Activated CD8-positive, alpha-beta memory T cell treated with anti-CD3 and anti-CD28 coated beads, Interleukin-2, amount 50 U/mL, for 48 hours (primary cell): ENCODE measurements around the gene GMFB.

Source experiments
- DNase-seq: peaks from one replicate; pipeline ENCODE4 v3.0.0-alpha.2; 2020

GMFB gene

DNA sequence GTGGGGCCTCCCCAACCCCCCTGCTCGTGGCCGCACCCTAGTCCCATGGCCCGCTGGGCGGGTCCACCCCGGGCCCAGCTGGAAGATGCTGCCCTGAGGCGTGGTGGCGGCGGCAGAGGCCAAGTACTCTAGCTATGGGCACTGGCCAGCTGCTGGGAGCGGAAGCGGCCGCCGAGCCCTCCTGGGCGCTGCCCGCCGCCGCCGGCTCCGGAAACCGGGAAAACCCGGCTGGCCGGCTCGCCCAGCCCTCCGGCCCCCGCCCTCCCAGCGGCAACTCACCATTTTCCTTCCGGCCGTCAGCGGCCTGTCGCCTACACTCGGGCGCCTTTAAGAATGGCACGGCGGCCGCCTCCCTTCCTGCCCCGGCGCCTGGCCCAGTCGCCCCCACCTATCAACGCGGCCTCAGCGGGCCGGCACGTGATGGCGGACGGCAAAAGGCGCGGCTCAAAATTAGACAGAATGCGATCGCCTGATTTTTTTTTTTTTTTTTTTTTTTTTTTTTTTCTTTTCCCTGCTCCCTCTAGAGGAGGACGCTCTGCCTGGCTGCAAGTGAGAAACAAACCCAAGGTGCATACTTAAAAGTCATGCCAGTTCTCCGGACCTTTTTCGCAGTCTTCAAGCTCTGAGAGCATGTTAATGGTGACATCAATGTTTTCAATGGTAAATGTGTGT lies at the start of gene GMFB:
Gene GMFB (minus strand): TSS at position 335 of the 672 bp plus-strand sequence. CDS start 53 bp downstream, at position 282.
- DNase-seq = peak; percentile 92

DNA sequence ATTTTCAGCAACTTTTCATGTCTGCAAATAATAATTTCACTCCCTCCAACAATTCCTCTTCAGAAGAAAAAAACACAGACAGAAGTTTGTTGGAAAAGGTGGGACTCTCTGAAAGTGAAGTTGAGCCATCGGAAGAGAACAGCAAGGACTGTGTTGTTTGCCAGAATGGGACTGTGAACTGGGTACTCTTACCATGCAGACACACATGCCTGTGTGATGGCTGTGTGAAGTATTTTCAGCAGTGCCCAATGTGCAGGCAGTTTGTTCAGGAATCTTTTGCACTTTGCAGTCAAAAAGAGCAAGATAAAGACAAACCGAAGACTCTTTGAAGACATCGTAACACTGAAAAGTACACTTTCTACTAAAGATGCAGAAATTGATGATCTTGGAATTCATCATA lies 49.3 kb upstream of the GMFB start:
- no peak for DNase-seq

DNA sequence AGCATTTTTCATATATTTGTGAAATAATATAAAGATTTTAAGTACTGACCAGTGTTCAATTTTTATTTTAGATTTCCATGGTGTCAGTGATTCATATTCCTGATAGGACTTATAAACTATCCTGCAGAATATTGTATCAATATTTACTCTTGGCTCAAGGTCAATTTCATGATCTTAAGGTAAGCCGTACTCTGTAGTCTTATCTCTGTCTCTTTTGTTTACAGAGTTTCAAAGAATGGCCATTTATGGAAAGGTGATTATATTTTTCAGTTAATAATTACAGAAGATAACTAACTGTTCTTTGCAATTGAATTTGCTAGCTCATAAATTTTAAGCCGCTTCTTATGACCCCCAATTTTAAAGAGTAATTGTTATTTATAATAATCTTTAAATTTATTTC lies 48.9 kb upstream of the GMFB start:
- no peak for DNase-seq

DNA sequence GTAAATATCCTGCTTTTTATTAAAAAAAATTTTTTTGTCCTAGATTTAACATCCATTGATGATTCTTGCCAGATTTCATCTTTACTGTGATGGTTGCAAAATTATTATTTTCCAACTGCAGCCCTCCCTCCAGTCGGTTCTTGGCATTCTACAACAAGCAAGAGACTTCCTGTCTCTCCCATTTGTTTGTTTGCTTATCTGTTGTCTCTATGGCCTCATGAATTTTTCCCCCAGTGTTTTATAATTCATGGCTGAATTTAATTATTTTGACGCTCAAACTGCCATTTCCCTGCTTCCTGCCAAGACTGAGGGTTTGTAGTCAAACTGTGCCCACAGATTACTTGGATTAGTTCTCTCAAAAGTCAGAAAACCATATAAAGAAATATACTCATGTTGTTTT lies 46.9 kb upstream of the GMFB start:
- DNase-seq = no peak

DNA sequence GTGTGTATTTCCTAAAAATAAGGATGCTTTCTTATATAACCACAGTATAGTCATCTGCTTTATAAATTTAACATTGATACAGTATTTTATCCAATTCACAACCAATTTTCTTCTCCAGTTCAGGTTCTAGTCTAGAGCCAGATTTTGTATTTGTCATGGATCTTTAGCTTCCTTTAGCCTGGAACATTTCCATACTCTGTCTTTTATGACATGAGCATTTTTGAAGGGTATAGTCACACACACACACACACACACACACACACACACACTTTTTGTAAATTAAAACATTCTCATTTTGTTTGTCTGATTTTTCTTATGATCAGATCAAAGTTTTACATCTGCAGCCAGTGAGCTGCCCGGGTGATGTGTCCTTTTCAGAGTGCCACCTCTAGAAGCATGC lies 46.3 kb upstream of the GMFB start:
- no peak for DNase-seq

DNA sequence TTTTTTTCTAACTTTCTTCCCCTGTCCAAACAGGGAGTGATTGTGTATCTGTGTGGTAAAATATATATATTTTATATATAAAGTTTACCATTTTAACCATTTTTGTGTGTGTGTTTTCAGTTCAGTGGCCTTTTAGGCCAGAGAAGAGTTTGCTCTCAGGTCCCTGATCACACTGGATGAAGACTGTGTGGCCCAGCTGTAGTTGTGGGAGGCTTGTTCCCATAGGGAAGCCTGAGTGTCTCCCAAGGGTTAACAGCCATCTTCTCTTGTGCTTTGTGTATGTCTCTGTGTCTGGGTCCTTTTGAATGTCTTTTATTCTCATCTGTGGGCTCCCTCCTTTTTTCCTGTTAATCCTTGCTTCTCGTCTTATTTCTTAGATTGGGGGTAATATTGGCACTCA lies 44.3 kb upstream of the GMFB start:
- DNase-seq = no peak

DNA sequence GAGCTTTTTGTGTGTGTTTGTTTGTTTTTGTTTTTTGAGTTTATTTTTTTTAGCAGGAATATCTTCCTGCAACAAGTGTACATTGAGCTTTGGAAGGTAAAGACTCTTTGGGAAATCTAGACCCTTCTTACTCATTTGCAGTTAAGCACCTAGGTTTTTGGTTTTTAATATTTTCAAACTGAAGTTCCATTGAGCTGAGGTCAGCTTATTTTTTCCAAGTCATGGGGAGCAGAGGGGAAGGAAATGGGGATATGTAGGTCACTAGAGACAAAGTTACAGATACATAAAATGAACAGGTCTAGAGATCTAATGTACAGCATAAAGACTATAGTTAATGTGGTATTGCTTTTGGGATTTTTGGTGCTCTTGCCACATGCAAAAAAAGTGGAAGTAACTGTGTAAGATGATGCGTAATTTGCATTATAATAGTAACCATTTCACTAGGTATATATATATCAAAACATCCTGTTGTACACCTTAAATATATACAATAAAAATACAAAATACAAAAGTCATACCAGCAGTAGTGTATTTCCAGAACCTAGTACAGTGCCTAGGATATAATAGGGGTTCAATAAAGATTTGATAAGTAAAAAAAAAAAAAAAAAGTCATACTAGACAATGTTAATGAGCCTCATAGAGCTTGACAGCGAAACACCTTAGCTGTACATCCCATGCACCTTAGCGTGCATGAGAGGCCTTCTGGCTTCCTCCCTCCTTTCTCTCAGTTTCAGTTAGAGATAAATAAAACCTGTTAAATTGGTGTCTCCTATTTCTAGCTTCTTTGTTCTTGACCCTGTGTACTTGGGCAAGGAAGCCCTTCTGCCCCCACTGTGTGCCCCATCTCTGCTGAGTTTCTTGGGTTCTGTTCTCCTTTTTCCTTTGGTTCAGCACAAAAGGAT lies 43.6 kb upstream of the GMFB start:
- no peak for DNase-seq

DNA sequence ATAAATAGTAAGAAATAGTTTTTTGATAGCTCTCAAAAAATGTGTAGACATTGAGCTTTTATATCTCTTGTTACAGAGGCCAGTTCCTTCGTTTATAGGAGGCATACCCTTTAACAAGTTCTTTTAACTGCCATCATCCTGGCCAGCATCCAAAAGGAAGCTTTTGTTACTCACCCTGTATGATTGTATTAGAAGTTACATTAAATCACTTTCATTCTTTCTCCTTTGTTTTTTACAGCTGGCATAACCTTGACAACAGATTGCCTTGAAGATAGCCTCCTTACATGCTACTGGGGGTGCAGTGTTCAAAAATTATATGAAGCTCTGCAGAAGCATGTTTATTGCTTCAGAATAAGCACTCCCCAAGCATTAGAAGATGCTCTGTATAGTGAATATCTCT lies 41.0 kb upstream of the GMFB start:
- no peak for DNase-seq

DNA sequence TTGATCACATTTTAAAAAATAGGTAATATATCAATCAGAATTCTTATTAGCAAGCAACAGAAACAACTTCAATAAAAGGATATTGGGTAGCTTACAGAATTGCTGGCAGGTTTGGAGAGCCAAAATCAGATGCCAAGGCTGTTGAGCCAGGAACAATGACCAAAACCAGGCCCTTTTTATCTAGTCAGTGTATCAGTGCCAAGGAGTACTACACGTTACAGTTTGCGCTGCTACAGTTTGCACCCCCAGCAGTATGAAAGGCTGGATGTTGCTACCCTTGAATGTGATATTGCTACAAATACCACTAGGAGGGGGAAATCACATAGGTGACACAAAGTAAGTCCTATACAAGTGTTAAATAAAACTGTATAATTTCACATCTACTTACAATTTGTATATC lies 40.2 kb upstream of the GMFB start:
- DNase-seq = no peak

DNA sequence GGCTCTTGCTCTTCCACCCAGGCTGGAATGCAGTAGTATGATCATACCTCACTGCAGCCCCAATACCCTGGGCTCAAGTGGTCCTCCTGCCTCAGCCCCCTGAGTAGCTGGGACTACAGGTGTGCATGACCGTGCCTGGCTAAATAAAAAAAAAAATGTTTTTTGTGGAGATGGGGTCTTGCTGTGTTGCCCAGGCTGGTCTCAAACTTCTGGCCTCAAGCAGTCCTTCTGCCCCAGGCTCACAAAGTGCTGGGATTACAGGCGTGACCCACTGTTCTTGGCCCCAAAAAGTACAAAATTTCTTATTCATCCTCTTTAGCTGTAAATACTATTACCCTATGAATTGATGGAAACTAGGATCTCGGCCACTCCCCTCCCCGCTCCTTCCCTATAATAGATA lies 35.6 kb upstream of the GMFB start:
- no peak for DNase-seq

DNA sequence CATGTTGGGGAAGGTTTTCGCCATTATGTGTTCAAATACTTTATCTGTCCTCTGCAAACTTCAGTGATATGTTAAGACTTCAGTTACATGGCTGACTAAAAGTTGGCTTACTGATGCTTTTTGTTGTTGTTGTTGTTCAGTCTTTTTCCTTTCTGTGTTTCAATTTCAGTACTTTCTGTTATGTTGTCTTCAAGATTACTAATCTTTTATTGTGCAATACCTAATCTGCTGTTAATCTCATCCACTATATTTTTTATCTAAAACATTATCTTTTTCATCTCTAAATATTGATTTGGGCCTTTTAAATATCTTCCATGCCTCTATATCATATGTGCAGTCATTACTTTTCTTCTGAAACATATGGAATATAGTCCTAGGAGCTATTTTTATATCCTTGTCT lies 27.9 kb upstream of the GMFB start:
- DNase-seq = no peak

DNA sequence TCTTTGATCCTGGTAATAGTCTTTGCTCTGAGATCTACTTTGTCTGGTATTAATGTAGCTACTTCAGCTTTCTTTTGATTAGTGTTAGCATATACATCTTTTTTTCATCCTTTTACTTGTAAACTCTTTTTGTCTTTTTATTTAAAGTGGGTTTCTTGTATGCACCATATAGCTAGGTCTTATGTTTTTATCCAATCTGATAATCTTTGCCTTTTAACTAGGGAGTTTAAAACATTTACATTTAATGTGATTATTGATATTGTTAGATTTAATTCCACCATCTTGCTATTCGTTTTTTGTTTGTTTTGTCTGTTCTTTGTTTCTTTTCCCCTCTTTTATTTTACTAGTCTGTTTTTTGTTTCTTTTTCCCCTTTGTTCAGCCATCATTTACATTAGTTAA lies 26.9 kb upstream of the GMFB start:
- no peak for DNase-seq

DNA sequence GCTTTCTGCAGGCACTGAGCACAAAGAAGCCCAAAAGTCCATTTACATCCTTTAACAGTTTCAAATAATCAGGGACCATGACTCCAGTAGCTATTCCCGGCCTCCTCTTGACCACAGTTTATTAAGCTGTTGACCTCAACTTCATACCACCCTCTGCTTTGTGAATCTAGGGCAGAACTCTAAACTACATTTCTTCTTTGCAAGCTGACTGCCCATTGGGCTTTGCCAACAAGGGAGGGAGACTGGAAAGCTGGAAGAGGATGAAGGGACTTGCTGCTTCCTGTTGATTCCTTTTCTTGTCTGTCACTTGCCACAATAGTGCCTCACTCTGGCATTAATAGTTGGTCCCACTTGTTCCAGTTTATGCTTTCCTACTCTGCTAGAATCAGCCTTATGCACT lies 23.6 kb upstream of the GMFB start:
- DNase-seq = no peak

DNA sequence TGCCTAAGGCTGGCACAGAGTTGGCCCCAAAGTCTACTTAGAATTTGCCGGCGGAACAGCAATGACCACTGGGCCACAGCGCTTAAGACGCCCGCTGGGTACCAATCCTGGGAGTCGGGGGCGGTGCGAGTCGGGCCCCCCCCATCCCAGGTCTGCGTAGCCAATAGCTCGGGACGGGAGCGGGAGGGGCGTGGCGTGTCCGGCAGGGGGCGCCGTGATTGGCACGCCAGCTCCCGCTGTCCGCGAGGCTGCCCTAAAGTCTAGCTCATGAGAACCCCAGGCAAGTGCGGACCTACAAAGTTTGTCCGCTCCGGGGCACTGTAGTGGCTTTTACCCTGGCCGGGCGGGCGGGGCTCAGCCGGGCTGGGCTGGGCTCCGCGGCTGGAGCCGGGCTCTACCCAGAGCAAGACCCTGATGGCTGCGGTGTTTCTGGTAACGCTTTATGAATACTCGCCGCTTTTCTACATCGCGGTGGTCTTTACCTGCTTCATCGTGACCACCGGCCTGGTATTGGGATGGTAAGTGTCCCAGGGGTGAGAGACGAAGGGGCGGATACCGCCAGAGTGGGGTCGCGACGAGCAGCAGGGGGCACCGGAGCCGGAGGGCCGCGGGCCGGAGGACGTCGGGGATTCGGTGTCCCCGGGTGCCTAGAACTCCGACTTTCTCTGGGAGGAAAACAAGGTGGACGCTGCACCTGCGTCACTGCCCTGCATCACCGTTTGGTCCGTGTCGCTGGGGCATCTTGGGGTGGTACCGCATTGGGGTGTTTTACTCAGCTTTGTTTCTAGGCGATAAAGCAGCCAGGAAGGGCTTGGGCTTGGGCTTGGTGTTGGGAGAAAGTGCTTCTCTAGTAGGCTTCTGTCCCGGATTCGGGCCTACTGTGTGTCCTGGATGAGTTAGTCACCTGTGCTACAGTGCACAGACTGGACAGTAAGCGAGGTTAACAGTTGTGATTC lies 21.0 kb upstream of the GMFB start, which contains the start of gene CGRRF1:
Gene CGRRF1 (plus strand): TSS at position 361 of the 956 bp plus-strand sequence. CDS start 54 bp downstream, at position 415.
- peak; percentile 99 for DNase-seq

DNA sequence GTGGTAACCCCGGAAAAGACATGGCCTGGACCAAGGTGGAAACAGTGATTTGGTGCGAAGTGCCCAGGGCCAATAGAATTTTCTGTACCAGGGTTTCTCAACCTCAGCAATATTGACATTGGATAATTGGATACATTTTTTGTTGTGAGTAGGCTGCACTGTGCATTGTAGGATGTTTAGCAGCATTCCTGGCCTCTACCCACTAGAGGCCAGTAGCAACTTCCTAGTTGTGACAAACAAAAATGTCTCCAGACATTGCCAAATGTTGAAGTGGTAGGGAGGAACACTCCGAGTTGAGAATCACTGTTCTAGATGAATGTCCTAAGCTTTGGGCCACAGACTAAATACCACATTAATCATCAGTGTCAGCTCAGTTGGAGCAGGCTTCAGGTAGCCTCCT lies 14.7 kb upstream of the GMFB start:
- DNase-seq = no peak

DNA sequence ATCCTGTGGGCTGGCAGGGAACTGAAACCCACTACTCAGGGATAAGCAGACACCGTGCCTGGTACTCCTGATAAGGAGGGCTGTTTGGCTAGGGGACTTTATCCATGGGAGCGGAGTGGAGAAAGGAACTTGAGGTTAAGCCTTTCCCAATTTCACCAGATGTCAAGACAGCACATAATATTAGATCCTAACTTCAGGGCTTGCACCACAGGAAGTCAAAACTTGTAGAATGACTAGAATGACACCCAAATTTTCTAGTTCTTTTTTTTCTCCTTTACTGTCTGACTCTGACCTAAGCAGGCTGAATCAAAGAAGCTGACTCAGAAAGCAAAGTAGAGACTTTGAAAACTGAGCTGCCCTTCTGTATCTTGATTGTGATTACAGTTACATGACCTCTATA lies 13.8 kb upstream of the GMFB start:
- no peak for DNase-seq

DNA sequence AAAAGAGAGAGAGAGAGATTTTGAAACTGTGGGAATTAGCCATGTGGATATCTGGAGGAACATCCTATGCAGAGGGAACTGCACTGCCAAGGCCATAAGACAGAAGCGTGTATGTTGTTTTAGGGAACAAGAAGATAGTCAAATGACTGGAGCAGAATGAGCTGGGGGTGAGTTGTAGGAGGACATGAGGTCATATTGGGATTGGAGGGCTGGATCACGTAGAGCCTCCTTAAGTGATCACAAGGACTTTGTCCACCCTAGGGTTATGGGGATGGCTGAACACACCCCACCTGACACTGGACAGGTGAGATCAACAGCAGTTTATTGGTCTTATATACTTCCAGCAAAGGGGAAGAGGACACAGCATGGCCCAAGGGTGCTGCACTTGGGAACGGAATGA lies 12.7 kb upstream of the GMFB start:
- no peak for DNase-seq

DNA sequence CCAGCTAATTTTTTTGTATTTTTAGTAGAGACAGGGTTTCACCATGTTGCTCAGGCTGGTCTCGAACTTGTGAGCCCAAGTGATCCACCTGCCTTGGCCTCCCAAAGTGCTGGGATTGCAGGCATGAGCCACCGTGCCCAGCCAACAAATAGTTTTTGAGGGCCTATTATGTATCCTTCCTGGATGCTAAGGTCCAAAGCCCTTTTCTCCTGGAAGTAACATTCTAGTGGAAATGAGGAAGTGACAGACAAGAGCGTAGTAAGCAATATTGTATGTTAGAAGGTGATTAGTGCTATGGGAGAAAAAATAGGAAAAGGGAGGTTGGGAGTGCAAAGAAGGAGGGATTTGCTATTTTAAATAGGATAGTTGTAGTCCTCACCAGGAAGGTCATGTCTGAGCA lies 12.0 kb upstream of the GMFB start:
- no peak for DNase-seq

DNA sequence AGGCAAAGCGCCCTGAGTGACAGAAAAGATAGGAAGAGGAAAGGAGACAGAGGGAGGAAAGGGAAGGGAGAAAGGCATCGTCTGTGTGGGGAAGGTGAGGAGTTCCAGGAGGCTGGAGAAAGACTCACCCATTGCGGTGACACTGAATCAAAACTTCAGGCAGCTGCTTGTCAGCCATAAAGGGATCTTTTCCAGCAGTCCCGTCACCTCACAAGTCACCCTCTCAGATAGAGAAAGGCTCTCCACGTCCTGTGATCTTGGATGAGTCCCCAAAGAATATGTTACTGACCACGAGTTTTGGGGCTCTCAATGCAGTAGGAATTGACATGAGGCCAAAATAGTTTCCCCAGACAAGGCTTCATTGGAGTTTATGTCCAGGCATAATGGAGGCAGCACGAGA lies 9.8 kb upstream of the GMFB start:
- no peak for DNase-seq

DNA sequence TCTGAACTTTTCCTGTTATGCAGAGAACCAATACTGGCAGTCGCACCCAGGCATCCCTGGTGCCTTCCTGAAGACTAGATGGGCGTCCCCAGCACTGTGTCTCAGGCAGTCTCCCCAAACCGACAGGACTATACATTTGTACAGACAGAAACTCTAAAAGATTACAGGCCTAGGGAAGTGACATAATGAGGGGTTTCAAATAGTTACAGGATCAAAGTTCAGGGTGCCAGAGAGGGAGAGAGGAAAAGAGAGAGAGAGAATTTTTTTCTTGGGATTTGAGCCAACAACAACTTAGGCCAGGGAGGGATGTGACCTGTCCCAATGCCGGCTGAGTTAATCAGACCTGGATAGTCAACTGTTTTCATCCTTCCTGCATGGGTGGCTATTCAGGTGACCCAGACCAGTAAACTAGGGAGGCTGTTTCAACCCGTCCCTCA lies 9.3 kb upstream of the GMFB start:
- DNase-seq = no peak

DNA sequence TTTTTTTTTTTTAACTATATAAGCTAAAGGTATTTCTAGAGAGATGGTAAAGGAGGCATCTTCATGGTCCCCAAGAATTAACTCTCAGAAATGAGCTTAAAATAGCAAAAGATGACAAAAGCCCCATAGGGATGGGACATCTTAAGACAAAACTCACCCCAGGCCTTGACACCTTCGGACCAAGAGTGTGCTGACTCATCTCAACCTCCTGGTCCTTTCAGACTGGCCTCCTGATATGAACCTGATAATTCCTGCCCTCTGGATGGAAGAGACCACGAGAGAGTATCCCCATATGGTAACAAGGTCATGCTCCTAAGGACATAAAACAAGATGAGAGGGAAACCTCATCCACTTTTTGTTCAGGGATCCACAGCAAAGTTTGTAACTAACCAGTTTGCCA lies 8.4 kb upstream of the GMFB start:
- DNase-seq = no peak

DNA sequence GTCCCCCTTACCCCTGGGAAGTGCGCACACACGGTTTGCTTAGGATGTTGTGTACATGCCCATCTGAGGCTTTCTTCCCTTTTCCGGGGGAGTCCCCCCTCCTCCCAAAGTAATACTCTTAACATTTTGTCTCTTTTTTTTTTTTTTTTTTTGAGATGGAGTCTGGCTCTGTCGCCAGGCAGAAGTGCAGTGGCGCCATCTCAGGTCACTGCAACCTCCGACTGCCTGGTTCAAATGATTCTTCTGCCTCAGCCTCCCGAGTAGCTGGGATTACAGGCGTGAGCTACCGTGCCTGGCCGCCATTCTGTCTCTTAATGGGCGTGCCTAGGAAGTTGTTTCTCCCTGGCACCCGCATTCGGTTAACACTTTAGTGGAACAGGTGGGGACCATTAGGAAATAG lies 4.5 kb upstream of the GMFB start:
- DNase-seq = no peak
